ENCODE results near the gene USP25.

USP25 gene

DNA sequence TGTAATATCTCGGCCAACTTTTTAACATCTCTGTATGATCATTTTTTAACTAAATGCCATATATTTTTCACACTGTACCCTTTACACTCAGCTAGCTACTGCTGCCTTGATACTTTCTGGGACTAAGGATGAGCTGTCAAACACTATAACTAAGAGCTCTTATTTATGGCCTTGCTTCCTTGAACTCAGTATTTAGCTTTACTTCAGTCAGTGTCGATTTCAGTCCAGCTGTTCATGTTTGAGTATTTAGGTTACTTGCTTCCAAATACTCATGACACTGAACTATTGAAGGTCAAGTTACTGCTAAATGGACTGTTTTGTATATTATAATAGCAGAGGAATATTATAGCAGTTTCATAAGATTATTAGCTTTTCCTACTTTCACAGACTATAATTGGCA is 25.9 kb upstream of the USP25 start:
- no peaks in the 10 kb centered on the region for H3K4me1 ChIP-seq (ENCODE audit: control insufficient read depth, insufficient read depth, low read length)
- WGBS, 2 experiments = 94 to 97% methylated on average over 2 of the region's 2 CpGs
- no peak overlapping the region for H3K4me3 ChIP-seq (ENCODE audit: insufficient read depth, low read depth, low read length)
- H3K36me3 ChIP-seq (ENCODE audit: control insufficient read depth, insufficient read depth, low read length) = no peaks in the 10 kb centered on the region
- H3K27ac ChIP-seq (ENCODE audit: insufficient read depth, low read depth, low read length, poor library complexity, severe bottlenecking) = no peak overlapping the region
- H3K27me3 ChIP-seq (ENCODE audit: control insufficient read depth, insufficient read depth, low read length, poor library complexity, severe bottlenecking) = no peaks in the 10 kb centered on the region
- H3K9me3 ChIP-seq (ENCODE audit: control insufficient read depth, low read length) = no peaks in the 10 kb centered on the region

DNA sequence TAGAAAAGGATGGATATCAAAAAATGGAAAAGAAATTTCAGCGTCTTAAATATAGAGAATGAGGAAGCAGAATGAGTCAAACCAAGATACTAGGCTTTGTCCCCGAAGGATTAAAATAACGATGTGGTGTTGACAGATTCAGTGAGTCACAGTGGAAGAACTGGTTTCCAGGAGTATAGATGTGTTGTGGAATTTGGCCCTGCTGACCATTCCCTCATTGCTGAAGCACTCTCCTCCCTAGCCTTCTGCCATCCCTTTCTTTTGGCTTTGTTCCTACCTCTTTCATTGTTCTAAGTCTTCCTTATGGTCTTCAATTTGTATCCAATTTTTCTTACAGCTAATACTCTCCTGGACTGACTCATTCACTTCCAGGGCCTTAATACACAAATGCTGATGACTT is 23.1 kb upstream of the USP25 start:
- no peaks in the 10 kb centered on the region for H3K36me3 ChIP-seq (ENCODE audit: control insufficient read depth, insufficient read depth, low read length)
- H3K27ac ChIP-seq (ENCODE audit: insufficient read depth, low read depth, low read length, poor library complexity, severe bottlenecking) = no peak overlapping the region
- no peaks in the 10 kb centered on the region for H3K9me3 ChIP-seq (ENCODE audit: control insufficient read depth, low read length)
- H3K4me3 ChIP-seq (ENCODE audit: insufficient read depth, low read depth, low read length) = no peak overlapping the region
- H3K4me1 ChIP-seq (ENCODE audit: control insufficient read depth, insufficient read depth, low read length) = no peaks in the 10 kb centered on the region
- WGBS, 2 experiments = 90 to 94% methylated on average over 3 of the region's 3 CpGs
- no peaks in the 10 kb centered on the region for H3K27me3 ChIP-seq (ENCODE audit: control insufficient read depth, insufficient read depth, low read length, poor library complexity, severe bottlenecking)

DNA sequence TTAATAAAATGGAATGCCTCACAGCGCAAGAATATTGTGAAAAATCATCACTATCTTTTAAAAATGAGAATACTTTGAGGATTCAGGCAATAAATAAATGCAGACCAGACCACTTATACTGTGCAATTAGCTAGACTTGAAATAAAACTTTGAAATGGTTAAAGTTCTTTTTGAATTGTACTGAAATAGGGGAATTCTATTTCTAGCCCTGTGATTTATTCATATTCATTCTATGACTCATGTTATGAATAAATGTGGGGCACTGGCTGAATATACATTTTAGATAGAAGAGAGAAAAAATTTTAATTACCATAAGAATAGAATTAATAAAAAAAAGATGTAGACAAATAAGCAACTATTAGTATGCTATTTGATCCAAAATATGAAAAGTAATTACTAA is 16.4 kb upstream of the USP25 start:
- Histone ChIP-seq H3K4me1 (ENCODE audit: control insufficient read depth, insufficient read depth, low read length) (no peaks in the 10 kb centered on the region), H3K27ac (ENCODE audit: insufficient read depth, low read depth, low read length, poor library complexity, severe bottlenecking) (no peak overlapping the region), H3K27me3 (ENCODE audit: control insufficient read depth, insufficient read depth, low read length, poor library complexity, severe bottlenecking) (no peaks in the 10 kb centered on the region), H3K4me3 (ENCODE audit: insufficient read depth, low read depth, low read length) (no peak overlapping the region), H3K36me3 (ENCODE audit: control insufficient read depth, insufficient read depth, low read length) (no peaks in the 10 kb centered on the region), H3K9me3 (ENCODE audit: control insufficient read depth, low read length) (no peaks in the 10 kb centered on the region)
- WGBS, 2 experiments = 100% methylated on average over 1 of the region's 1 CpG

GRCh38 chr21:15718711-15719110 is 11.1 kb upstream of the USP25 start:
- H3K4me3 ChIP-seq (ENCODE audit: insufficient read depth, low read depth, low read length) = no peak overlapping the region
- no peak overlapping the region for H3K27ac ChIP-seq (ENCODE audit: insufficient read depth, low read depth, low read length, poor library complexity, severe bottlenecking)
- H3K27me3 ChIP-seq (ENCODE audit: control insufficient read depth, insufficient read depth, low read length, poor library complexity, severe bottlenecking) = no peaks in the 10 kb centered on the region
- no peaks in the 10 kb centered on the region for H3K9me3 ChIP-seq (ENCODE audit: control insufficient read depth, low read length)
- no peaks in the 10 kb centered on the region for H3K4me1 ChIP-seq (ENCODE audit: control insufficient read depth, insufficient read depth, low read length)
- H3K36me3 ChIP-seq (ENCODE audit: control insufficient read depth, insufficient read depth, low read length) = no peaks in the 10 kb centered on the region

DNA sequence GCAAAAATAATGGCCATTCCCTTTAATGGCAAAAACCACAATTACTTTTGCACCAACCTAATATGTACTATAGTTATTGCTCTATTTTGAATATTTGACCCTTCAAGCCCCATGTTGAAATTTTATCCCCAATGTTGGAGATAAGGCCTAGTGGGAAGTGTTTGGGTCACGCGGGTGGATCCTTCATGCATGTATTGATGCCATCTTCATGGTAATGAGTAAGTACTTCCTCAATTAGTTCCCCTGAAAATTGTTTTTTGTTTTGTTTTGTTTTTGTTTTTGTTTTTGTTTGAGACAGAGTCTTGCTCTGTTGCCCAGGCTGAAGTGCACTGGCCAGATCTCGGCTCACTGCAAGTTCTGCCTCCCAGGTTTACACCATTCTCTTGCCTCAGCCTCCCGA is 9.8 kb upstream of the USP25 start:
- Histone ChIP-seq H3K27ac (ENCODE audit: insufficient read depth, low read depth, low read length, poor library complexity, severe bottlenecking) (no peak overlapping the region), H3K4me3 (ENCODE audit: insufficient read depth, low read depth, low read length) (no peak overlapping the region), H3K36me3 (ENCODE audit: control insufficient read depth, insufficient read depth, low read length) (no peaks in the 10 kb centered on the region), H3K4me1 (ENCODE audit: control insufficient read depth, insufficient read depth, low read length) (no peaks in the 10 kb centered on the region), H3K9me3 (ENCODE audit: control insufficient read depth, low read length) (no peaks in the 10 kb centered on the region), H3K27me3 (ENCODE audit: control insufficient read depth, insufficient read depth, low read length, poor library complexity, severe bottlenecking) (no peaks in the 10 kb centered on the region)
- WGBS, 2 experiments = 94 to 97% methylated on average over 4 of the region's 4 CpGs

DNA sequence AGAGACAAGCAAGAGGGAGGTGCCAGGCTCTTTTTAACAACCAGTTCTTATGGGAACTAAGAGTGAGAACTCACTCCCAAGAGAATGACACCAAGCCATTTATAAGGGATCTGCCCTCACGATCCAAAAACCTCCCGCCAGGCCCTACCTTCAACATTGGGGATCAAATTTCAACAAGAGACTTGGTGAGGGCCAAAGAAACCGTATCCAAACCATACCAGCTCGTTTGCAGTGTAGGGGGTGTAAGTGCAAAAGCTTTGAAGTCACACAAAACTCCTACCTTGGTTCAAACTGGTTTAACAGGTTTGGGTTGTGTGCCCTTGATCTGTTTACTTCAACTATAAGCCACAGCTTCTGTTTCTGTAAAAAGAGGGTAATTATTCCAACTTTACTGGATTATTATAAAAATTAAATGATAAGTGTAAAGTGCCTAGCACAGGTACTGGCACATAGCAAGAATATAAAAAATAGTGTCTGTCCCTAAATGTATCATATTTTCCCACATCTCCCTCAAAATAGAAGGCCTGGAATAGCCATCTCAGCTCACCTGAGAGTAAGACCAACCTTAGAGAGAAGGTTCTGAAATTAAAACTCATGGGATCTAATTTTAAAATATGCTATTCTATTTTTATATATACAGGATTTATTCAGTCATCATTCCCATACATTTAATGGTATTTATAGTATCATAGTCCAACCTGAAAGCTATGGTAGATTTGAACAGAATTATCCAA is 7.0 kb upstream of the USP25 start:
- 55 to 71% methylated on average over 4 of the region's 4 CpGs for WGBS, 2 experiments
- Histone ChIP-seq H3K9me3 (ENCODE audit: control insufficient read depth, low read length) (no peaks in the 10 kb centered on the region), H3K4me3 (ENCODE audit: insufficient read depth, low read depth, low read length) (no peak overlapping the region), H3K27ac (ENCODE audit: insufficient read depth, low read depth, low read length, poor library complexity, severe bottlenecking) (no peak overlapping the region), H3K4me1 (ENCODE audit: control insufficient read depth, insufficient read depth, low read length) (no peaks in the 10 kb centered on the region), H3K36me3 (ENCODE audit: control insufficient read depth, insufficient read depth, low read length) (no peaks in the 10 kb centered on the region), H3K27me3 (ENCODE audit: control insufficient read depth, insufficient read depth, low read length, poor library complexity, severe bottlenecking) (no peaks in the 10 kb centered on the region)

GRCh38 chr21:15725949-15726348 is 3.8 kb upstream of the USP25 start:
- Histone ChIP-seq H3K9me3 (ENCODE audit: control insufficient read depth, low read length) (no peaks in the 10 kb centered on the region), H3K27me3 (ENCODE audit: control insufficient read depth, insufficient read depth, low read length, poor library complexity, severe bottlenecking) (peaks cover 11% of the 10 kb centered on the region), H3K36me3 (ENCODE audit: control insufficient read depth, insufficient read depth, low read length) (no peaks in the 10 kb centered on the region), H3K4me1 (ENCODE audit: control insufficient read depth, insufficient read depth, low read length) (no peaks in the 10 kb centered on the region), H3K4me3 (ENCODE audit: insufficient read depth, low read depth, low read length) (no peak overlapping the region), H3K27ac (ENCODE audit: insufficient read depth, low read depth, low read length, poor library complexity, severe bottlenecking) (no peak overlapping the region)
- 86 to 92% methylated on average over 2 to 3 of the region's 3 CpGs for WGBS, 2 experiments

- H3K9me3 ChIP-seq (ENCODE audit: control insufficient read depth, low read length) = no peaks in the 10 kb centered on the region
- 98% methylated on average over 3 of the region's 3 CpGs for WGBS, 2 experiments
- no peak overlapping the region for H3K4me3 ChIP-seq (ENCODE audit: insufficient read depth, low read depth, low read length)
- no peaks in the 10 kb centered on the region for H3K36me3 ChIP-seq (ENCODE audit: control insufficient read depth, insufficient read depth, low read length)
- H3K27ac ChIP-seq (ENCODE audit: insufficient read depth, low read depth, low read length, poor library complexity, severe bottlenecking) = no peak overlapping the region
- H3K27me3 ChIP-seq (ENCODE audit: control insufficient read depth, insufficient read depth, low read length, poor library complexity, severe bottlenecking) = peaks cover 11% of the 10 kb centered on the region
- H3K4me1 ChIP-seq (ENCODE audit: control insufficient read depth, insufficient read depth, low read length) = peaks cover 12% of the 10 kb centered on the region
These were observed 1.7 kb upstream of the USP25 start for GRCh38 chr21:15728046-15728445.

GRCh38 chr21:15729346-15729673 is 472 bp upstream of the USP25 start:
- 10 to 18% methylated on average over 10 to 11 of the region's 11 CpGs for WGBS, 2 experiments
- no peak overlapping the region for H3K27ac ChIP-seq (ENCODE audit: insufficient read depth, low read depth, low read length, poor library complexity, severe bottlenecking)
- H3K4me3 ChIP-seq (ENCODE audit: insufficient read depth, low read depth, low read length) = peak overlapping the region; percentile 63
- H3K4me1 ChIP-seq (ENCODE audit: control insufficient read depth, insufficient read depth, low read length) = peaks cover 12% of the 10 kb centered on the region
- H3K36me3 ChIP-seq (ENCODE audit: control insufficient read depth, insufficient read depth, low read length) = no peaks in the 10 kb centered on the region
- H3K27me3 ChIP-seq (ENCODE audit: control insufficient read depth, insufficient read depth, low read length, poor library complexity, severe bottlenecking) = peaks cover 11% of the 10 kb centered on the region
- no peaks in the 10 kb centered on the region for H3K9me3 ChIP-seq (ENCODE audit: control insufficient read depth, low read length)

DNA sequence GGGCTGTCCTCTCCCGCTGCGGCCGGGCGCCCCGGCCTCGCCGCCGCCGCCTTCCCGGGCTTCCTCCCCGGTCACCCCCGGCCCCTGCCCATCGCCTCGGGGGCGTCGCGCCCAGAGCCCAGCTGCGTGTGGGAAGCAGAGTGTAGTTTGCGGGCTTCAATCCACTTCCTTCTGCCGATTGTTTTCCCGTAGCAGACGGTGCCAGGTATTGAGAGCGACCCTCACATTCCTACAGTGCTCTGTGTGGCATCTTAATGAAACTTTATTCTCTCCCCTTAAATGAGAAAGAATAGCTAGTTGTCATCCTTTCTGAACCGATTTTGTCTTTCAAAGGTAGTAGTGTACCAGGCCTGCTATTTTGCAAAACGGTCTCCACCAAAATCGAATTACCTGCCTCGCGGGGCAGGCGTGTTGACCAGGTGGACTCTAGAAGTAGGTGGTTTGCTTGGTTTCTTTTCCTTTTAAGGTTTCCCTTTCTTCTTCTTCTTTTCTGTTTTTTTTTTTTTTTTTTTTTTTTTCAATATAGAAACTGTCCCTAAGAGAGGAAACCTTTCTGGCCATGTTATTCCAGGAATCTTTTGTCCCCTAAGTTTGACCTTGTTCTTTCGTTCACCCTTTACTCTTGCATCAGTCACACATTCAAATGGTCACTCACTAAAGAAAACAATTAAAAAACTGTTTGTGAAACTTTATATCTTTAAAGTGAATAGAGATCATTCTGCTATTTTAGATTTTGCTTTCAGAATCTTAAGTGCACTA is 881 bp downstream of the USP25 start:
- H3K4me3 ChIP-seq (ENCODE audit: insufficient read depth, low read depth, low read length) = peak overlapping the region; percentile 63
- WGBS, 2 experiments = 0% methylated on average over 27 to 30 of the region's 30 CpGs
- H3K4me1 ChIP-seq (ENCODE audit: control insufficient read depth, insufficient read depth, low read length) = peaks cover 12% of the 10 kb centered on the region
- no peaks in the 10 kb centered on the region for H3K9me3 ChIP-seq (ENCODE audit: control insufficient read depth, low read length)
- H3K36me3 ChIP-seq (ENCODE audit: control insufficient read depth, insufficient read depth, low read length) = no peaks in the 10 kb centered on the region
- H3K27ac ChIP-seq (ENCODE audit: insufficient read depth, low read depth, low read length, poor library complexity, severe bottlenecking) = no peak overlapping the region
- H3K27me3 ChIP-seq (ENCODE audit: control insufficient read depth, insufficient read depth, low read length, poor library complexity, severe bottlenecking) = peaks cover 11% of the 10 kb centered on the region

Measured in ectodermal cell (in vitro differentiated cells).